Measurements from ENCODE around the gene FRK.

FRK gene

DNA sequence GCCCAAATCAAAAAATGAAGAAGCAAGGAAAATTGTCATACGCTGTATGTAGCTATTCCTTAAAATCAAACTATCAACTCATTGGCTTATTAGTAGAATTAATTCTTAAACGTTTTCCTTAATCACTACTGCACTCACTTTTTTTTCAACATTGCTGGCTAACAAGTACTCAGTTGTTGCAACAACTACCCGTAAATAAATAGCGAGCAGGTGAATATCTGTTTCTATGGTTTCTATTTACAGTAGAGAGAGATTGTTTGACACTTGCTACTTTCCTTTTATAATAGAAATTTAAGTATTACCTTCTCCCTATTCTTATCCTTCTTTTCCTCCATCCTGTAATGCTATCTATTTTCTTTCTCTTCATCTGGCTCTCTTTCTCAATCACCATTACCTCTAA lies 25.1 kb downstream of the FRK start:
- no peak for DNase-seq (ENCODE audit: low spot score)

GRCh38 chr6:116034327-116034726 lies 26.4 kb downstream of the FRK start:
- no peak for DNase-seq (ENCODE audit: low spot score)

- no peak for DNase-seq (ENCODE audit: low spot score)
Observed at GRCh38 chr6:116033687-116034303, 26.9 kb downstream of the FRK start.

GRCh38 chr6:116030770-116031169 lies 29.9 kb downstream of the FRK start:
- no peak for DNase-seq (ENCODE audit: low spot score)

GRCh38 chr6:116029535-116029934 lies 31.2 kb downstream of the FRK start:
- DNase-seq (ENCODE audit: low spot score), result no peak

- no peak for DNase-seq (ENCODE audit: low spot score)
Observed at GRCh38 chr6:116028233-116028632, 32.5 kb downstream of the FRK start.

GRCh38 chr6:116027801-116028200 lies 32.9 kb downstream of the FRK start:
- DNase-seq (ENCODE audit: low spot score), result no peak

DNA sequence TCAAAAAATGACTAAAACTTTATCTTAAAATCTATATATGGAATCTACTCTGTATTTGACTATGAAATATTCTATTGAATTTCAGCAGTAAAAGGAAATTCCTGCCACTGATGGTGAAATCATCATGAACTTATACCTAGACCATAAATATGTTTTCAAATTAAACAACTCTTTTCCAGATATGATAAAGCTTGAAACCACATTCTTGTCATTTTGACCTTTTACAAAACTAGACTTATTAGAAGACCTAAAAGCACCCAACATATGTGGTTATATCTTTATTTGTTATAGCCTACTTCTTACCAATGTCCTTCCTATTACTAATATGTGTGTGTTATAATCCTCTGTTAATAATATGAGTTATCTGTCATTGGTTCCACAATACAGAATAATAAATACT lies 35.3 kb downstream of the FRK start:
- no peak for DNase-seq (ENCODE audit: low spot score)

- DNase-seq (ENCODE audit: low spot score), result no peak
Observed at GRCh38 chr6:116022841-116023445, 37.7 kb downstream of the FRK start.

- no peak for DNase-seq (ENCODE audit: low spot score)
Observed at GRCh38 chr6:116020738-116021137, 40.0 kb downstream of the FRK start.

DNA sequence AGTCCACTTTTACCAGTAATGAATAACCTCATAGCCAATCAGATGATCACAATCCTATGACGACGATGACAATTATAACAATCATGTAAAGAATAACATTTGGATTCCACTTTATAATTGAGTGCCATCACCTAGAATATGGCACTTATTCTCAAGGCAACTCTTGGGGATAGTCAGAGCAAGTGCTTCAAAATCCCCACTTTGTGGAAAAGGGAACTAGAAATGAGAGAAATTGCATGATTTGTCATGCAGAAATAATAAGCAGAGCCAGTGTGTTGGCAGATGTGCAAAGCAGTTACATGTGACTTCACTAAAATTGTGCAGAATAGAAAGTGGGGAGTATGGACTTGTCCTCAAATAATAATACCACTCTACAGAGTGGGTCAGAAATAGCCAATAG lies 41.3 kb downstream of the FRK start:
- DNase-seq (ENCODE audit: low spot score), result no peak

DNA sequence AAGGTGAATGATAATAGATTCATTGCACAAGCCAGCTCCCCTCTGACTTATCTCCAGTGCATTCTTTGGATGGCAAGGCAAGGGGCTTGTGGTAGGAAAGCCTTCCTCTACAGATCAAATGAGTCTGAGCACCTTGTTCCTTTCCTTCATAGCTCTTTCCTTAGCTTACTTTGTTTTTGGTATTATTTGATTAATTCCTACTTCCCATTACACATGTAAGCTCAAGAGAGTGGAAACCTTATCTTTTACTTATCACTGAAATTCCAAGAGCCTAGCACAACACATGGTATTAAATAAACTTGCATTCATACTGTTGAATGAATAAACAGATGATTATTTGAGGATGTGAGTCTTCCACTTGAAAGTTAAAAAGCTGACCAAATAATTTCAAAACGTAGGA lies 41.7 kb downstream of the FRK start:
- no peak for DNase-seq (ENCODE audit: low spot score)

DNA sequence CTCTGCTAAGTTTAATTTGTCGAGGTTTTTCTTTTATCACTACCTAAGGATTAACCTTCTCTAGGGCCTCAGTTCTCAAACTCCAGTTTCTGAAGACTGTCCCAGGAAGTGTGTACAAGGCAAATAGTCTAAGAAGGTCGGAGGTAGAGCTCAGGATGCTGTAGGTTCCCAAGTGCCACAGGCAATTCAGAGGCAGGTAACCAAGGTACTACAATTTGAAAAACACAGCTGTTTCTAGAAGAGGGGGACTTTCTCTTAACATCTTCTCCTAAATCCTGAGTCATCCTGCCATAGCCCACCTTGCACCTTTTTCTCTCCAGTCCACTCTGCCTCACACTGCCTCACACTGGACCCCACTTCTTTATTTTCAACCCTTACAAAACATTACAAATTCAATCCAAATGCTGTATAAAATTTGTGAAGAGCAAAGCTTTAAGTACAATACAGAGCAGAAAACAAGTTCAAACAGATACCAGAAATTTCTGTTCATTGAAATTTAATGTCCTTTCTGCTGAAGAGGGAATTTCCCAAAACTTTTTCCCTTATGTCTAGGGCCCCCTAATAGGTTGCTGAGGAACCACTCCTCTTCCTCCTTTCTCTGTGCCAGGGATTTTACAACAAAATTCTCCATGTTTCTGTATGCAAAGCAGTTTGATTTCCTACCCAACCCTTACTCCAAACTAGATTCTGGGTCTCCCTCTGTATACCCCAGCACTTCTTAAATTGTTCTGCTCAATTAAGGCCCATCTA lies 43.0 kb downstream of the FRK start:
- no peak for DNase-seq (ENCODE audit: low spot score)

DNA sequence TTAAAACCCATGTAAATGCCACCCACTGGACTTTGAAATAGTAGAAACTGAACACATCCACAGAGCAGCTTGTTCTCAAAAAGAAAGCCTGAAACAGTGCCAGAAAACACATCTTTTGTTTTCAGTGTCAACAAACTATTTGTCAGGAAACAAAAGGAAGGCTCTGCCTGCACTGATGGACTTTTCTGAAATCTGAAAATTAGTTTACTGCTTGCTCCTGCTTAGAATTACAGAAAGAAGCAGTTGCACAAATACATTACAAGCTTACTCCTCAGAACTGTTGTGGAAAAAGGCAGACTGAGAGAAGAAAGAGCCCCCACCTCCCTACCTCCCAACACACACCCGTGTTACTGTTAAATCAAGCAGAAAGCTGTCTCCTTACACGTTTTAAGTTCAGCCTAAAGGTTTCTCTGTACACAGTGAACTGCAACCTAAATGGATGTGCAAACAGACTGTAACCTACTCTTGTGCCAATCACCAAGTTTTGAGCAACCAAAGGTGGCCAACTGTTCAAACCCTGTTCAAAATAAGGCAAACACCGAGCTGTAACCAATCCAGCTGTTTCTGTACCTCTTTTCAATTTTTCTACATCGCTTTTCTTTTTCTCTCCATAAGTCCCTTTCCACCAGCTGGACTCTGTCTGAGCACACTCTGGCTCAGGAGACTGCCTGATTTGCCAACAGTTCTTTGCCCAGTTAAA lies 43.7 kb downstream of the FRK start:
- DNase-seq (ENCODE audit: low spot score), result no peak

DNA sequence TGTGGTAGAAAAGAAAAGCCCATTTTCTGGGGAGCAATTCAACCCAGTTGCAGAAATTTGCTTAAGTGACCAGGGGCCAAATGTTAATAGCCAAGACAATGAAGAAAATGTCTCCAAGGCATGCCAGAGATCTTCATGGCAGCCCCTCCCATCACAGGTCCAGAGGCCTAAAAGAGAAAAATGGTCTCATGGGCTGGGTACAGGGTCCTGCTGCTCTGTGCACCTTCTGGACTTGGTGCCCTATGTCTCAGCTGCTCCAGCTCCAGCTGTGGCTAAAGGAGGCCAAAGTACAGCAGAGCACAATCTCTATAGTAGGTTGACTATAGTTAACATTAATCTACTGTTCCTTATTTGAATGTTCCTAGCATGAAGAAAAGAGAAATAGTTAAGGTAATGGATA lies 44.7 kb downstream of the FRK start:
- no peak for DNase-seq (ENCODE audit: low spot score)

- DNase-seq (ENCODE audit: low spot score), result no peak
Observed at GRCh38 chr6:116015561-116015960, 45.1 kb downstream of the FRK start.

DNA sequence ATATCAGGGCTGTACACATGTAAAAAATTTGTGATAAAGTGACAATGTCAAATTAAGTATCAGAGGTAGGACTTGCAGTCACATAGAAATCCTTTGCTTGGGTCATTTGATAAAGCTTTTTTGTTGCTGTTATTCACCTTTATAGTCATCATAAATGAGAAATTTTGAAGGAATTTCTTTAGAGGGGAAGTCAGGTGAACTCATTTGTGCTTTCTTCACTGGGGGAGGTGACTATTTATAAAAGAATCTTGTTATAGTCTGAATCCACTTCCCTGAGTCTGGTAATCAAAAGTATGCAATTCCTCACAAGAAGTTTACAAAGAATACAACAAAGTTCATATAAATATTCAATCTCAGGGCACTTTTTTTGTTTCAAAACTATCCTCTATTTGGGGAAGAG lies 47.7 kb downstream of the FRK start:
- DNase-seq (ENCODE audit: low spot score), result no peak

DNA sequence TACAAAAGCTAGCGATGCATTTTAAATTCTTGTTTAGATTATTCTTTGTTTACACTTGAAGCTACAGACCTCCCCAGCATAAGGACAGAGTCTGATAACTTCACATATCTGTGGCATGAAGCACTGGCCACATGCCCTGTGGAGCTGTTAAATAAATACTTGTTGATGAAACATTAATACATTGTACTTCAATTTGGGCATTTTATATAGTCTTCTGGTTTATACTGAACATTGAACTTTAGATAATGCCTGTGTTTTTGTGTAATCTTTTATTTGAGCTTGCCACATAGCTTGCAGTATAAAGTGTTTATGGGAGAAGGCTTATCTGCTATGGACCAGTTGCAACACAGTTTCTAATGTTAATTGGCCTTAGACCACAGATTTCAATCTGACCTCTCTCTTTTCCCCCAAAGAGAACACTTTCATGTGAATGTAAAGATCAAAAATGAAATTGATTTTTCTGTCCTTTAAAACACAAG lies 48.2 kb downstream of the FRK start:
- no peak for DNase-seq (ENCODE audit: low spot score)

GRCh38 chr6:116011520-116011919 lies 49.2 kb downstream of the FRK start:
- DNase-seq (ENCODE audit: low spot score), result no peak

DNA sequence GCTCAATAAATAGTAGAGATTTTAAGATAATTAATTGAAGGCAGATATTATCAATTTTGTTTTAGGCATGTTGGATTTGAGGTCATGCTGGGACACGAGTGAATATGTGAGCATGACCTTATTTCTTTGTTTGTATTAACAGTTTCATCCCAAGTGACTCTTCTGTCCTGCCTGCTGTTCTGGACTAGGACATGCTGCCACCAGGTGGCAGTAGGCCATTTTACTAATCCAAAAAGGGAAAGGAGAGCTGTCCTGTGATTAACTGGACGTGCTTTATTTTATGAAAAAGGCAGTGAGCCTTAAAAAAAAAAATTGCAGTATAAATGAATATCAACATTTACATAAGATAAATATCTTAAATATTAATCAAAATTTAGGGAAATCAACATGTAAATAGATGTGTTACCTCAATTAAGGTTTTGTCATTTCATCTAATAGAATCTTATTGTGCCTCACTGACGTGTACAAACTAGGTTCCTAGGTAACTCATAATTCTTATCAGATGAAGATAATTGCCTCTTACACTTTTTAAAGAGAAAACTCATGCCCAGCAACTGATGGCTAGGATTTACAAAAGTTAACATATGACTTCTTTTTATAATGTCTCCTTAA lies 49.8 kb downstream of the FRK start:
- DNase-seq (ENCODE audit: low spot score), result peak; percentile 23

GRCh38 chr6:116010386-116010785 lies 50.3 kb downstream of the FRK start:
- no peak for DNase-seq (ENCODE audit: low spot score)

DNA sequence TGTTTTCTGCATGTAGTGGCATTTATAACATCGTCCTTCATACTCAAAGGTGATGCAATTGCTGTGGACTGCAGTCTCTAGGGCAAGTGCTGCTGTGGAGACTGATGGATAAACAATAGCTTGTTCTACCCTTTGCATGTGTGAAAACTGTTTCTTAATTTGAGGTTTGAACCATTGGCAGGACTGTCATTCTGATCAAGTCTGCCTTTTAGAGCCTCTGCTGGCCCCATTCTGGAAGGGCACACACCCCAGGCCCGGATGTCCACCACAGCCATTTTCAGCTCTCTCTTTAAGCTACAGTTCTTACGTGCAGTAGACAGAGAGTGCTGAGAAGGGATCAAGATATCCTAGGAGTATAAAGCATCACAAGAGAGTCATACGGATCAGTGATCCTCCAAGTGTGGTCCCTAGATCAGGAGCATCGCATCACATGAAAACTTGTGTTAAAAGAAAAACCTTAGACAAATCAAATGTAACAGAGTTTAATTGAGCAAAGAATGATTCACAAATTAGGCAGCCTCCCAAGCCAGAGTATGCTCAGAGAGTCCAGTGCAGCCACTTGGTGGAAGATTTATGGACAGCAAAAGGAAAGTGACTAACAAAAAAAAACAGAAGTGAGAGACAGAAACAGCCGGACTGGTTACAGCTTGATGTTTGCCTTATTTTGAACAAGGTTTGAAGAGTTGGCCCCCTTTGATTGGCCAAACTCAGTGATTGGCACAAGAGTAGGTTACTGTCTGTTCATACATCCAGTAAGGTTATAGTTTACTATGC lies 52.0 kb downstream of the FRK start:
- no peak for DNase-seq (ENCODE audit: low spot score)

All from CD4-positive, alpha-beta T cell treated with Interleukin-6 at 100 ng/mL for 8 hours (primary cell).